ENCODE results near the gene ARHGEF1. TPM values are rescaled to one million over a fixed set of nuclear protein-coding genes. Genes with fewer than 3 reads are reported as not detected.

Gene ARHGEF1
- total RNA-seq, 2 donors from 2014 or later, result 89.9 to 116 TPM

DNA sequence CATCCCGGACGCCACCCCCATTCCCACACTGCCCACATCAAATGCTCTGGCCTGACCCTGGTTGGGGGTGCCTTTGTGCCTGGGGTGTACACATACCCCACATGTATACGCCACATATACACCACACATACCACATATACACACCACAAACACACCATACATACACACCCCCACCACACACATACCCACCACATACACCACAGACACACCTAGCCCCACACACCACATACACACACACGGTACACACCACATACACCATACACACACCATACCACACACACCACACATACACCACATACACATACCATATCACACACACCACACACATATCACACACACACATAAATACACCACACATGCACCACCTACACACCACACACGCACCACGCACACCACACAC lies 35.1 kb downstream of the ARHGEF1 start:
- WGBS, 2 experiments (ENCODE audit: insufficient coverage in 1 of 2, insufficient read length in 1 of 2), result 81 to 82% methylated on average over 6 of the region's 6 CpGs
- TF ChIP-seq CTCF (conservative IDR thresholded peaks at IDR 0.05), result no peak
- Histone ChIP-seq H3K27me3 (ENCODE audit: control insufficient read depth, insufficient read depth, low read length, poor library complexity, severe bottlenecking) (peaks cover 100% of the 10 kb centered on the region), H3K9ac (ENCODE audit: extremely low read depth, low read length, poor library complexity, severe bottlenecking) (no peak overlapping the region), H3K27ac (ENCODE audit: low read depth, low read length) (no peak overlapping the region), H3K4me3 (ENCODE audit: low read length) (no peak overlapping the region), H3K9me3 (ENCODE audit: control insufficient read depth, low read length) (no peaks in the 10 kb centered on the region), H3K4me1 (ENCODE audit: control insufficient read depth, insufficient read depth, low read length) (no peaks in the 10 kb centered on the region), H3K36me3 (ENCODE audit: control insufficient read depth, insufficient read depth, low read length) (no peaks in the 10 kb centered on the region)
- DNase-seq, result no peak
- Mint-ChIP-seq H3K9me3 (no peaks in the 10 kb centered on the region), H3K27ac (no peak overlapping the region), H3K4me3 (no peak overlapping the region), H3K36me3 (ENCODE audit: low read depth) (no peaks in the 10 kb centered on the region), H3K4me1 (peaks cover 9% of the 10 kb centered on the region), H3K27me3 (ENCODE audit: insufficient read depth) (peaks cover 26% of the 10 kb centered on the region)

GRCh38 chr19:41918653-41919244 lies 35.8 kb downstream of the ARHGEF1 start:
- Histone ChIP-seq H3K4me1 (ENCODE audit: control insufficient read depth, insufficient read depth, low read length) (no peaks in the 10 kb centered on the region), H3K9me3 (ENCODE audit: control insufficient read depth, low read length) (no peaks in the 10 kb centered on the region), H3K9ac (ENCODE audit: extremely low read depth, low read length, poor library complexity, severe bottlenecking) (no peak overlapping the region), H3K36me3 (ENCODE audit: control insufficient read depth, insufficient read depth, low read length) (no peaks in the 10 kb centered on the region), H3K27ac (ENCODE audit: low read depth, low read length) (no peak overlapping the region), H3K4me3 (ENCODE audit: low read length) (no peak overlapping the region), H3K27me3 (ENCODE audit: control insufficient read depth, insufficient read depth, low read length, poor library complexity, severe bottlenecking) (peaks cover 98% of the 10 kb centered on the region)
- H3K27ac Mint-ChIP-seq, result no peak overlapping the region
- no peak for TF ChIP-seq CTCF (conservative IDR thresholded peaks at IDR 0.05)
- H3K4me3 Mint-ChIP-seq, result no peak overlapping the region
- peaks cover 11% of the 10 kb centered on the region for H3K4me1 Mint-ChIP-seq
- no peaks in the 10 kb centered on the region for H3K9me3 Mint-ChIP-seq
- peaks cover 23% of the 10 kb centered on the region for H3K27me3 Mint-ChIP-seq (ENCODE audit: insufficient read depth)
- 80 to 91% methylated on average over 5 of the region's 5 CpGs for WGBS, 2 experiments (ENCODE audit: insufficient coverage in 1 of 2, insufficient read length in 1 of 2)
- H3K36me3 Mint-ChIP-seq (ENCODE audit: low read depth), result no peaks in the 10 kb centered on the region
- no peak for DNase-seq

DNA sequence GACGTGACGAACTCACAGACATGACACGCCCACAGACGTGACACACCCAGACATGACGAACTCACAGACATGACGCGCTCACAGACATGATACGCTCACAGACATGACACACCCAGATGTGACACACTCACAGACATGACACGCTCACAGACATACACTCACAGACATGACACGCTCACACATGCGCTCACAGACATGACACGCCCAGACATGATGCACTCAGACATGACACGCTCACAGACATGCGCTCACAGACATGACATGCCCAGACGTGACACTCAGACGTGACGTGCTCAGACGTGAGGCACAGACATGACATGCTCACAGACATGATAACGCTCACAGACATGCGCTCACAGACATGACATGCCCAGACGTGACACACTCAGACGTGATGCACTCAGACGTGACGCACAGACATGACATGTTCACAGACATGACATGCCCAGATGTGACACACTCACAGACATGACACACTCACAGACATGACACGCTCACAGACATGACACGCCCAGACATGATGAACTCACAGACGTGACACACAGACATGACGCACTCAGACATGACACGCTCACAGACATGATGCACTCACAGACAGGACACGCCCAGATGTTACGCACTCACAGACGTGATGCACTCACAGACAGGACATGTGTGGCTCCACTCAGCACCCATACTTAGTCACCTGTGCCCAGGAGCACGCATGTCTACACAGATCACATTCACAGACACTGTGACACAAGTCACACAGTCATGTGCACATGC lies 37.1 kb downstream of the ARHGEF1 start:
- Mint-ChIP-seq H3K27me3 (ENCODE audit: insufficient read depth) (peaks cover 15% of the 10 kb centered on the region), H3K9me3 (no peaks in the 10 kb centered on the region)
- 91 to 92% methylated on average over 30 to 33 of the region's 33 CpGs for WGBS, 2 experiments (ENCODE audit: insufficient coverage in 1 of 2, insufficient read length in 1 of 2)

More for the DNA sequence above, 37.1 kb downstream of the ARHGEF1 start:
- Histone ChIP-seq H3K4me3 (ENCODE audit: low read length) (no peak overlapping the region), H3K9me3 (ENCODE audit: control insufficient read depth, low read length) (no peaks in the 10 kb centered on the region), H3K27me3 (ENCODE audit: control insufficient read depth, insufficient read depth, low read length, poor library complexity, severe bottlenecking) (peaks cover 98% of the 10 kb centered on the region), H3K9ac (ENCODE audit: extremely low read depth, low read length, poor library complexity, severe bottlenecking) (no peak overlapping the region), H3K36me3 (ENCODE audit: control insufficient read depth, insufficient read depth, low read length) (no peaks in the 10 kb centered on the region), H3K4me1 (ENCODE audit: control insufficient read depth, insufficient read depth, low read length) (no peaks in the 10 kb centered on the region), H3K27ac (ENCODE audit: low read depth, low read length) (no peak overlapping the region)
- no peak for TF ChIP-seq CTCF (conservative IDR thresholded peaks at IDR 0.05)
- no peak for DNase-seq
- peaks cover 11% of the 10 kb centered on the region for H3K4me1 Mint-ChIP-seq
- H3K36me3 Mint-ChIP-seq (ENCODE audit: low read depth), result no peaks in the 10 kb centered on the region
- H3K27ac Mint-ChIP-seq, result no peak overlapping the region
- no peak overlapping the region for H3K4me3 Mint-ChIP-seq
